Dermis blood vessel endothelial cell (primary cell): ENCODE results near the gene AVL9. TPM values are rescaled to one million over a fixed set of nuclear protein-coding genes. Genes with fewer than 3 reads are reported as not detected.
"Not testable (repeated sequence)": the region's sequence is repeated elsewhere in the genome, so short reads cannot be mapped to it uniquely, and the experiment has no call there.

ENCODE experiments used
- DNase-seq: peaks from one replicate; pipeline ENCODE4 v3.0.0; 2010
- total RNA-seq: library from RNA; depleted of rRNA; stranded (reverse); fragments of >200 nt; gene quantifications from 2 replicates; pipeline ENCODE4 v1.2.3, GENCODE V29; 2014

AVL9 gene
- total RNA-seq, 1 donor from 2014 or later = 81.9 TPM

GRCh38 chr7:32591938-32592337 lies 96.6 kb downstream of the AVL9 start:
- no peak for DNase-seq

- DNase-seq = no peak
These were observed 97.4 kb downstream of the AVL9 start for GRCh38 chr7:32592701-32593100.

GRCh38 chr7:32594965-32595490 lies 99.7 kb downstream of the AVL9 start:
- no peak for DNase-seq

GRCh38 chr7:32601196-32601595 lies 105.9 kb downstream of the AVL9 start:
- not testable (repeated sequence) for DNase-seq

GRCh38 chr7:32602470-32602869 lies 107.2 kb downstream of the AVL9 start:
- DNase-seq = no peak

- not testable (repeated sequence) for DNase-seq
These were observed 108.2 kb downstream of the AVL9 start for GRCh38 chr7:32603492-32603891.

GRCh38 chr7:32604047-32604446 lies 108.8 kb downstream of the AVL9 start:
- not testable (repeated sequence) for DNase-seq

GRCh38 chr7:32605032-32605431 lies 109.7 kb downstream of the AVL9 start:
- no peak for DNase-seq

GRCh38 chr7:32609463-32609862 lies 114.2 kb downstream of the AVL9 start:
- DNase-seq = no peak

GRCh38 chr7:32611201-32612099 lies 116.2 kb downstream of the AVL9 start:
- no peak for DNase-seq

GRCh38 chr7:32616625-32617024 lies 121.3 kb downstream of the AVL9 start:
- DNase-seq = peak; percentile 47

GRCh38 chr7:32618470-32618869 lies 123.2 kb downstream of the AVL9 start:
- no peak for DNase-seq

- no peak for DNase-seq
These were observed 123.7 kb downstream of the AVL9 start for GRCh38 chr7:32618987-32619386.

GRCh38 chr7:32619416-32619815 lies 124.1 kb downstream of the AVL9 start:
- not testable (repeated sequence) for DNase-seq

GRCh38 chr7:32631021-32631420 lies 135.7 kb downstream of the AVL9 start:
- DNase-seq = no peak

- DNase-seq = not testable (repeated sequence)
These were observed 136.6 kb downstream of the AVL9 start for GRCh38 chr7:32631590-32632497.

GRCh38 chr7:32633446-32633845 lies 138.2 kb downstream of the AVL9 start:
- DNase-seq = not testable (repeated sequence)

GRCh38 chr7:32634798-32635393 lies 139.6 kb downstream of the AVL9 start:
- not testable (repeated sequence) for DNase-seq

GRCh38 chr7:32636725-32637462 lies 141.6 kb downstream of the AVL9 start:
- not testable (repeated sequence) for DNase-seq

- not testable (repeated sequence) for DNase-seq
These were observed 142.3 kb downstream of the AVL9 start for GRCh38 chr7:32637611-32638010.
